DOHH2 (cell line): ENCODE results near the gene DMPK.

Experiments used
- CTCF ChIP-seq: fragments of 200-600 bp; sonication (generic); IDR thresholded peaks from one replicate; pipeline ENCODE4 v1.5.1; 2014; ENCODE audit warnings: antibody characterized with exemption, mild to moderate bottlenecking, low read depth, low read length; ENCODE audit not compliant: poor library complexity, severe bottlenecking
- EZH2phosphoT487 ChIP-seq: fragments of 200-600 bp; sonication (generic); IDR thresholded peaks from 2 replicates; pipeline ENCODE4 v1.6.1; 2017; ENCODE audit warnings: borderline replicate concordance, mild to moderate bottlenecking, antibody characterized with exemption, low read length, moderate library complexity, mixed read lengths

GRCh38 chr19:45733160-45733810, 49.0 kb downstream of the DMPK start, which contains the start of gene MEIOSIN:
- no peak for TF ChIP-seq EZH2phosphoT487
- no peak for TF ChIP-seq CTCF
